Measurements from ENCODE around the gene GART.

DNA sequence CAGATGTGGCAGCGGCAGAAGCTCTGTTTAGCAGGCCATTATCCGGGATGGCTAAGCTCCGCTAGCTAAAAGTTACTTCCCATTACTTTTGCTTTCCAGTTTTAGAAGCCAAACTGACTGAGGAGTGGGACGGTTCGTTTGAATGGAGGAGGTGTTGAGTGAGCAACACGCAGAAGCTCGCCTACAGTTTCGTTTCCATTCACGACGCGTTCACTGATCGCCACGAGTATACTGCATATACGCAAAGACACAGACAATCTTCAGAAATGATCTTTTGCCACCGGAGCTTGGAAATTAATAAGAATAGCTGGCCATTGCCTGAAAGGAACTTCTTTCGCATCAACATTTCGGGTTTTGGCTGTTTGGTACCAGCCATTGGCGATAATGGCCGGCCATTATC, 15.5 kb upstream of the GART start:
- TF ChIP-seq, protein P1, sequence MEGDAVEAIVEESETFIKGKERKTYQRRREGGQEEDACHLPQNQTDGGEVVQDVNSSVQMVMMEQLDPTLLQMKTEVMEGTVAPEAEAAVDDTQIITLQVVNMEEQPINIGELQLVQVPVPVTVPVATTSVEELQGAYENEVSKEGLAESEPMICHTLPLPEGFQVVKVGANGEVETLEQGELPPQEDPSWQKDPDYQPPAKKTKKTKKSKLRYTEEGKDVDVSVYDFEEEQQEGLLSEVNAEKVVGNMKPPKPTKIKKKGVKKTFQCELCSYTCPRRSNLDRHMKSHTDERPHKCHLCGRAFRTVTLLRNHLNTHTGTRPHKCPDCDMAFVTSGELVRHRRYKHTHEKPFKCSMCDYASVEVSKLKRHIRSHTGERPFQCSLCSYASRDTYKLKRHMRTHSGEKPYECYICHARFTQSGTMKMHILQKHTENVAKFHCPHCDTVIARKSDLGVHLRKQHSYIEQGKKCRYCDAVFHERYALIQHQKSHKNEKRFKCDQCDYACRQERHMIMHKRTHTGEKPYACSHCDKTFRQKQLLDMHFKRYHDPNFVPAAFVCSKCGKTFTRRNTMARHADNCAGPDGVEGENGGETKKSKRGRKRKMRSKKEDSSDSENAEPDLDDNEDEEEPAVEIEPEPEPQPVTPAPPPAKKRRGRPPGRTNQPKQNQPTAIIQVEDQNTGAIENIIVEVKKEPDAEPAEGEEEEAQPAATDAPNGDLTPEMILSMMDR (IDR thresholded peaks at IDR 0.05; ENCODE audit: insufficient read depth, low read length) = no peak
- no peak for TF ChIP-seq GABPA (IDR thresholded peaks at IDR 0.05; ENCODE audit: low read depth)

Data from HL-60 (cell line).